Sigmoid colon (tissue), 3 donors: ENCODE results near the gene ITGB5.

Experiments
- CTCF ChIP-seq, 4 experiments: fragments of 450-650 bp in 3 of 4; fragments of 200-600 bp in 1 of 4; IDR thresholded peaks; one replicate each; pipeline ENCODE4 v1.5.1; 2016 to 2019; ENCODE audit warnings: antibody characterized with exemption in 4 of 4, mild to moderate bottlenecking in 3 of 4, moderate library complexity in 2 of 4
- POLR2A ChIP-seq, 2 donors: fragments of 450-650 bp; IDR thresholded peaks; one replicate each; pipeline ENCODE4 v1.6.1; 2016; ENCODE audit warnings: antibody characterized with exemption in 2 of 2, mild to moderate bottlenecking in 2 of 2, moderate library complexity in 2 of 2

GRCh38 chr3:124856677-124857076 lies 30.5 kb downstream of the ITGB5 start:
- TF ChIP-seq CTCF (IDR thresholded peaks at IDR 0.05) = no peak
- no peak for TF ChIP-seq POLR2A (IDR thresholded peaks at IDR 0.05)
